Type B pancreatic cell (in vitro differentiated cells): ENCODE measurements around the gene SRSF6. TPM values are rescaled to one million over a fixed set of nuclear protein-coding genes. Genes with fewer than 3 reads are reported as not detected.

ENCODE experiments used
- DNase-seq: peaks from one replicate; pipeline ENCODE4 v3.0.0; 2021; ENCODE audit warnings: mixed read lengths; ENCODE audit not compliant: unreplicated experiment; ENCODE audit errors: extremely low spot score
- H3K27ac Mint-ChIP-seq: 2 replicates; pipeline ENCODE4 v1.8.0; 2021; ENCODE audit warnings: mild to moderate bottlenecking, mixed read lengths
- H3K27me3 Mint-ChIP-seq: 2 replicates; pipeline ENCODE4 v1.8.0; 2021; ENCODE audit warnings: mixed read lengths
- H3K36me3 Mint-ChIP-seq: 2 replicates; pipeline ENCODE4 v1.8.0; 2021; ENCODE audit warnings: mixed read lengths
- H3K4me1 Mint-ChIP-seq: one replicate; pipeline ENCODE4 v1.8.0; 2021; ENCODE audit warnings: mixed read lengths; ENCODE audit not compliant: unreplicated experiment
- H3K4me3 Mint-ChIP-seq: 2 replicates; pipeline ENCODE4 v1.8.0; 2021; ENCODE audit warnings: mild to moderate bottlenecking, mixed read lengths
- H3K9me3 Mint-ChIP-seq: 2 replicates; pipeline ENCODE4 v1.8.0; 2021; ENCODE audit warnings: mixed read lengths
- total RNA-seq: library from RNA; stranded (reverse); gene quantifications from 2 replicates; pipeline ENCODE4 v1.2.1, GENCODE V29; 2021; ENCODE audit warnings: low replicate concordance
- TF ChIP-seq, protein P1 (sequence below): fragments of 200-600 bp; sonication (generic); conservative IDR thresholded peaks from 2 replicates; pipeline ENCODE4 v1.5.0; 2021; ENCODE audit warnings: antibody characterized with exemption, mild to moderate bottlenecking

The SRSF6 gene
- total RNA-seq, 1 donor from 2014 or later: 280 TPM

DNA sequence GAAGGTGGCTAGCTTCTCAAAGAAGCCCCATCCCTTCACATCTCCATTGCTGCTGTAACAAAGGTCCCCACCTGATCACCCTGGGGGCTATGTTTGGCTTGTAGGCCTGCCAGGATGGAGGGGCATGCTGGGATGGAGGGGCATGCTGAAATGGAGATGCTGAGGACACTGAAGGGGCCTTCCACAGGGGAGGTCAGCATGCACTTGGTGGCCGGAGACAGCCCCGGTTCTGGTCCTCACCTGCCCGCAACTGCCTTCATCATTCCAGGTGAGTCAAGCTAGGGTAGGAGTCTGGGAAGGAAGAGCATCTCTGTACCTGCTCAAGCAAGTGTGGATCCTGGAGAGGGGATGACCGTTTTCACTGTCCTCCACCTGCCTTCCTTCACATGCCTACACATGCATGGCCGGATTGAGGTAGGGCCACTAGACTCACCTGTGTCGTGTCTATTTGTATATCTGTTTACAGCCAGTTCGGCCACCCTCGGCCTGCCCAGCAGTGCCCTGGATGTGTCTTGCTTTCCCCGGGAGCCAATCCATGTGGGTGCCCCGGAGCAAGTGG, 55.8 kb downstream of the SRSF6 start:
- H3K4me3 Mint-ChIP-seq: peak overlapping the region; percentile 97
- TF ChIP-seq, protein P1, sequence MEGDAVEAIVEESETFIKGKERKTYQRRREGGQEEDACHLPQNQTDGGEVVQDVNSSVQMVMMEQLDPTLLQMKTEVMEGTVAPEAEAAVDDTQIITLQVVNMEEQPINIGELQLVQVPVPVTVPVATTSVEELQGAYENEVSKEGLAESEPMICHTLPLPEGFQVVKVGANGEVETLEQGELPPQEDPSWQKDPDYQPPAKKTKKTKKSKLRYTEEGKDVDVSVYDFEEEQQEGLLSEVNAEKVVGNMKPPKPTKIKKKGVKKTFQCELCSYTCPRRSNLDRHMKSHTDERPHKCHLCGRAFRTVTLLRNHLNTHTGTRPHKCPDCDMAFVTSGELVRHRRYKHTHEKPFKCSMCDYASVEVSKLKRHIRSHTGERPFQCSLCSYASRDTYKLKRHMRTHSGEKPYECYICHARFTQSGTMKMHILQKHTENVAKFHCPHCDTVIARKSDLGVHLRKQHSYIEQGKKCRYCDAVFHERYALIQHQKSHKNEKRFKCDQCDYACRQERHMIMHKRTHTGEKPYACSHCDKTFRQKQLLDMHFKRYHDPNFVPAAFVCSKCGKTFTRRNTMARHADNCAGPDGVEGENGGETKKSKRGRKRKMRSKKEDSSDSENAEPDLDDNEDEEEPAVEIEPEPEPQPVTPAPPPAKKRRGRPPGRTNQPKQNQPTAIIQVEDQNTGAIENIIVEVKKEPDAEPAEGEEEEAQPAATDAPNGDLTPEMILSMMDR: no peak
- H3K27ac Mint-ChIP-seq: peak overlapping the region; percentile 86
- peaks cover 4% of the 10 kb centered on the region for H3K4me1 Mint-ChIP-seq
- peaks cover 4% of the 10 kb centered on the region for H3K36me3 Mint-ChIP-seq
- no peaks in the 10 kb centered on the region for H3K9me3 Mint-ChIP-seq
- DNase-seq: no peak
- peaks cover 10% of the 10 kb centered on the region for H3K27me3 Mint-ChIP-seq

Other genes with a start within 250 kb of the SRSF6 start
- gene L3MBTL1, start 49.8 kb downstream of the SRSF6 start, total RNA-seq: 12.2 and 23.1 TPM in 2 replicates
- 9.9 and 10.7 TPM in 2 replicates for gene SGK2, start 101.1 kb downstream of the SRSF6 start, total RNA-seq
- gene IFT52, start 133.0 kb downstream of the SRSF6 start, total RNA-seq: 28.1 and 47.0 TPM in 2 replicates
- 29.4 and 51.0 TPM in 2 replicates for gene MYBL2, start 209.2 kb downstream of the SRSF6 start, total RNA-seq